ENCODE results near the gene CAST.

DNA sequence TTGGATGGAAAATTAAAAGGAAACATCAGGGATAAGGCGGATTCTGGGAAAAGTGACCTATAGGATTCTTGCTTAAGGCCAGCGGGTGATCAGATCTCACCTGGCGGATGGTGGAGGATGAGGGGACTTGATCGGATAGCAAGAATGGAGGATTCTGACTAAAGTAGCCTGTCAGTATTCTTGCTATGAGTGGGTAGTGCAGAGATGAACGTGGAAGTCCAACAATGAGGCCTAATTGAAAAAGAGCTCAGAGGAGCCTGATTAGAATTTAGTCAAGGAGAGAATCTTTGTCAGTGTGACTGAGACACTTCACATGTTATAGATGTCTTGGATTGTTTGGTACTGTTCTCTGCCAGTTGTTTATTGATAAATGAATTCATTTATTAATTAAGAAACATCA, 24.9 kb downstream of the CAST start:
- TF ChIP-seq CTCF (IDR thresholded peaks at IDR 0.05) = no peak
- TF ChIP-seq POLR2A (IDR thresholded peaks at IDR 0.05) = no peak

Data from esophagus squamous epithelium (tissue), 4 donors.